H1 (cell line): ENCODE data around the gene SLC17A1. TPM values are rescaled to one million over a fixed set of nuclear protein-coding genes. Genes with fewer than 3 reads are reported as not detected.

Experiments
- CHD1 ChIP-seq: IDR thresholded peaks from 2 replicates; pipeline ENCODE4 v1.6.1; 2012; ENCODE audit warnings: low read depth, low read length, improper control_type of control experiment
- EGR1 ChIP-seq: IDR thresholded peaks from 2 replicates; pipeline ENCODE4 v1.6.1; 2011; ENCODE audit warnings: low read depth, low read length, borderline replicate concordance
- JUN ChIP-seq: IDR thresholded peaks from 2 replicates; pipeline ENCODE4 v1.6.1; 2011; ENCODE audit warnings: low read depth, mild to moderate bottlenecking, improper control_type of control experiment, low read length
- NRF1 ChIP-seq: IDR thresholded peaks from 2 replicates; pipeline ENCODE4 v1.6.1; 2011; ENCODE audit warnings: mild to moderate bottlenecking, low read depth, low read length, improper control_type of control experiment
- PHF8 ChIP-seq: fragments of 200-600 bp; sonication (generic); conservative IDR thresholded peaks from 2 replicates; pipeline ENCODE4 v1.7.1; 2012; ENCODE audit warnings: low read depth, mild to moderate bottlenecking, inconsistent platforms, low read length, moderate library complexity
- polyA plus RNA-seq, 7 experiments: library from polyadenylated mRNA; depleted of rRNA in 3 of 7; stranded (reverse) in 5 of 7; unstranded in 2 of 7; fragments of >200 nt in 5 of 7; fragments of 200-250 nt in 2 of 7; gene quantifications; 1 replicate in 5 of 7; 2 replicates in 1 of 7; 4 replicates in 1 of 7; pipeline versions ENCODE4 v1.2.1 to v1.2.3, GENCODE V29; 2011 to 2013; ENCODE audit warnings: missing spikeins in 2 of 7, mixed read lengths in 2 of 7
- total RNA-seq: library from RNA; stranded (reverse); fragmentation: NEBNext Ultra II Directional; extraction: Animal tissue kit (Norgen Biotek cat#: 25700); gene quantifications from 2 replicates; pipeline ENCODE4 v1.2.1, GENCODE V29; 2021

SLC17A1 gene
- total and polyA plus RNA-seq, 2 of the 8 experiments (the other 6 are each of a cell fraction or from before 2014, with no cell fraction given), result not detected

GRCh38 chr6:25866011-25866410 lies 34.2 kb upstream of the SLC17A1 start (continued):
- TF ChIP-seq CHD1, result no peak
- TF ChIP-seq NRF1, result no peak
- TF ChIP-seq EGR1, result no peak
- no peak for TF ChIP-seq JUN
- no peak for TF ChIP-seq PHF8
